Heart left ventricle (tissue), 16 donors: ENCODE measurements around the gene TECPR2. TPM values are rescaled to one million over a fixed set of nuclear protein-coding genes. Genes with fewer than 3 reads are reported as not detected.

Source experiments
- ATAC-seq, 4 donors: fragments of 200-7000 bp; cut with Tn5 transposase; one replicate each; pipeline ENCODE4 v1.9.1; 2020 to 2022; ENCODE audit warnings: moderate library complexity in 4 of 4, mild to moderate bottlenecking in 3 of 4, moderate number of reproducible peaks in 1 of 4
- DNase-seq, 5 donors: peaks; one replicate each; pipeline ENCODE4 v3.0.0-alpha.2; 2020
- H3K27ac ChIP-seq, 12 donors: fragments of 200-600 bp; sonication (generic) in 4 of 12; one replicate each; pipeline versions ENCODE4 v1.5.0 to v1.8.0; 2016 to 2022; ENCODE audit warnings: mild to moderate bottlenecking in 2 of 12
- H3K27me3 ChIP-seq, 9 donors: fragments of 200-600 bp; sonication (generic) in 2 of 9; one replicate each; pipeline versions ENCODE4 v1.5.1 to v1.8.0; 2016 to 2022; ENCODE audit warnings: mild to moderate bottlenecking in 3 of 9
- H3K36me3 ChIP-seq, 9 donors: fragments of 200-600 bp; sonication (generic) in 2 of 9; one replicate each; pipeline versions ENCODE4 v1.5.0 to v1.8.0; 2018 to 2022; ENCODE audit warnings: mild to moderate bottlenecking in 2 of 9
- H3K4me1 ChIP-seq, 12 donors: fragments of 200-600 bp; sonication (generic) in 4 of 12; one replicate each; pipeline versions ENCODE4 v1.5.0 to v1.8.0; 2016 to 2022; ENCODE audit warnings: mild to moderate bottlenecking in 3 of 12
- H3K4me3 ChIP-seq, 12 donors: fragments of 200-600 bp; sonication (generic) in 4 of 12; one replicate each; pipeline versions ENCODE4 v1.5.0 to v1.8.0; 2017 to 2022; ENCODE audit warnings: mild to moderate bottlenecking in 9 of 12, moderate library complexity in 4 of 12
- H3K9me3 ChIP-seq, 12 donors: fragments of 200-600 bp; sonication (generic) in 4 of 12; one replicate each; pipeline versions ENCODE4 v1.5.0 to v1.8.0; 2016 to 2022; ENCODE audit warnings: mild to moderate bottlenecking in 1 of 12
- CTCF ChIP-seq, 12 donors: fragments of 200-600 bp; sonication (generic) in 4 of 12; IDR thresholded peaks; one replicate each; pipeline versions ENCODE4 v1.5.0 to v1.8.0; 2018 to 2022; ENCODE audit warnings: antibody characterized with exemption in 12 of 12, mild to moderate bottlenecking in 5 of 12
- POLR2A ChIP-seq, 2 donors: fragments of 450-650 bp; IDR thresholded peaks; one replicate each; pipeline ENCODE4 v1.6.1; 2017; ENCODE audit warnings: antibody characterized with exemption in 2 of 2, mild to moderate bottlenecking in 2 of 2, moderate library complexity in 2 of 2
- WGBS, 4 donors: extraction: QIAGEN DNeasy Blood & Tissue Kit in 2 of 4; methylation state at CpG; one replicate each; pipeline versions ENCODE4 v1.1.5 to v1.1.7; 2013 to 2018; 5-methylcytosine and 5-hydroxymethylcytosine counted together
- intact Hi-C, 10 donors: fragments of 100-400 bp; cut with DNase I; formaldehyde crosslinking; loops; one replicate each; pipeline versions ENCODE4 v1.11.1 to v1.14.2; 2022
- polyA plus RNA-seq, 2 donors: library from polyadenylated mRNA; stranded (reverse); fragments of 200-250 nt; gene quantifications; one replicate each; pipeline ENCODE4 v1.2.3, GENCODE V29; 2013
- total RNA-seq, 9 donors: library from RNA; depleted of rRNA in 2 of 9; stranded (reverse); fragments of >200 nt in 2 of 9; fragmentation: NEBNext Ultra II Directional in 3 of 9; extraction: Animal tissue kit (Norgen Biotek cat#: 25700) in 3 of 9; gene quantifications; one replicate each; pipeline versions ENCODE4 v1.1.0 to v1.2.4, GENCODE V29; 2016 to 2023
- donor health status: ischemic (EF 13 %, LVEDD 7.1; RV severe dilation, severe dysfunction).
- donor health status: healthy with polysubstance abuse.
- donor health status: DM: no; HTN: yes; CAD: no.
- donor health status: DM: no; HTN: no; CAD: no.
- donor health status: ischemic (EF 25% LVEDD 6.9; RV normal size, moderate dysfunction).
- donor health status: ischemic (EF 25% LVEDD 5.7; RV mildly dilated, moderate dysfunction).
- donor health status: healthy.
- donor health status: DM: yes; HTN: yes; CAD: no.
- donor health status: ischemic (EF 35%, LVEDD 5.7; RV mildly dilated, moderate dysfunction).
- donor health status: nonischemic (EF 11% LVEDD 7.7; RV severe dilation, severe dysfunction).
- donor health status: DM: yes; HTN: yes; CAD: no.
- donor health status: PGD.
- donor health status: ischemic (EF 29% LVEDD 5.4; RV normal size, mild dysfunction).
- donor health status: nonischemic (EF 23%, LVEDD 6.1; RV moderate dilation, normal function).

TECPR2 gene
- total and polyA plus RNA-seq, 11 donors = 9.9 to 30.6 (median 22.3) TPM

- no peak for ATAC-seq
- no peaks in the 10 kb centered on the region for H3K27me3 ChIP-seq
- DNase-seq = no peak
- peaks cover 0 to 24% (median 11%) of the 10 kb centered on the region in 12 donors for H3K4me1 ChIP-seq
- intact Hi-C loops = no loop called here
- peaks cover 3 to 94% (median 81%) of the 10 kb centered on the region in 9 donors for H3K36me3 ChIP-seq
- peak overlapping the region; percentile 4 to 77 (median 62) for H3K27ac ChIP-seq
- no peak overlapping the region for H3K4me3 ChIP-seq
- 77 to 92% (median 80%) methylated on average over 4 of the region's 4 CpGs for WGBS, 4 donors
- TF ChIP-seq POLR2A (IDR thresholded peaks at IDR 0.05) (no peak), CTCF (IDR thresholded peaks at IDR 0.05) (no peak)
- no peaks in the 10 kb centered on the region for H3K9me3 ChIP-seq
These were observed 10.5 kb upstream of the TECPR2 start for GRCh38 chr14:102352213-102352612.

GRCh38 chr14:102353126-102353619, 9.6 kb upstream of the TECPR2 start:
- Histone ChIP-seq H3K27ac (no peak overlapping the region), H3K4me1 (peaks cover 0 to 24% (median 11%) of the 10 kb centered on the region in 12 donors), H3K4me3 (no peak overlapping the region), H3K36me3 (peaks cover 0 to 94% (median 81%) of the 10 kb centered on the region in 9 donors), H3K27me3 (no peaks in the 10 kb centered on the region), H3K9me3 (no peaks in the 10 kb centered on the region)
- TF ChIP-seq CTCF (IDR thresholded peaks at IDR 0.05) (no peak), POLR2A (IDR thresholded peaks at IDR 0.05) (no peak)
- DNase-seq (no peak), ATAC-seq (no peak)
- intact Hi-C loops = no loop called here
- 83 to 88% (median 84%) methylated on average over 8 of the region's 8 CpGs for WGBS, 4 donors

GRCh38 chr14:102356280-102356679, 6.5 kb upstream of the TECPR2 start:
- H3K4me3 ChIP-seq = no peak overlapping the region
- no peak for ATAC-seq
- H3K27me3 ChIP-seq = no peaks in the 10 kb centered on the region
- H3K9me3 ChIP-seq = no peaks in the 10 kb centered on the region
- intact Hi-C loops = no loop called here
- DNase-seq = no peak
- 88 to 95% (median 94%) methylated on average over 3 of the region's 3 CpGs for WGBS, 4 donors
- no peak for TF ChIP-seq CTCF (IDR thresholded peaks at IDR 0.05)
- no peak for TF ChIP-seq POLR2A (IDR thresholded peaks at IDR 0.05)
- H3K4me1 ChIP-seq = peaks cover 0 to 19% (median 11%) of the 10 kb centered on the region in 12 donors
- no peak overlapping the region for H3K27ac ChIP-seq
- H3K36me3 ChIP-seq = peaks cover 0 to 86% (median 81%) of the 10 kb centered on the region in 9 donors

GRCh38 chr14:102359341-102359740, 3.4 kb upstream of the TECPR2 start:
- peaks cover 0 to 62% (median 54%) of the 10 kb centered on the region in 9 donors for H3K36me3 ChIP-seq
- 86 to 92% (median 88%) methylated on average over 2 of the region's 2 CpGs for WGBS, 4 donors

More at GRCh38 chr14:102359341-102359740, 3.4 kb upstream of the TECPR2 start:
- no peaks in the 10 kb centered on the region for H3K27me3 ChIP-seq
- DNase-seq (no peak), ATAC-seq (no peak)
- H3K27ac ChIP-seq = no peak overlapping the region
- no peaks in the 10 kb centered on the region for H3K9me3 ChIP-seq
- no peak for TF ChIP-seq POLR2A (IDR thresholded peaks at IDR 0.05)
- TF ChIP-seq CTCF (IDR thresholded peaks at IDR 0.05) = no peak
- peaks cover 5 to 28% (median 19%) of the 10 kb centered on the region in 12 donors for H3K4me1 ChIP-seq
- intact Hi-C loops = no loop called here
- H3K4me3 ChIP-seq = no peak overlapping the region
